ENCODE measurements around the gene ARHGAP33.
"Not testable (repeated sequence)": the region's sequence is repeated elsewhere in the genome, so short reads cannot be mapped to it uniquely, and the experiment has no call there.

DNA sequence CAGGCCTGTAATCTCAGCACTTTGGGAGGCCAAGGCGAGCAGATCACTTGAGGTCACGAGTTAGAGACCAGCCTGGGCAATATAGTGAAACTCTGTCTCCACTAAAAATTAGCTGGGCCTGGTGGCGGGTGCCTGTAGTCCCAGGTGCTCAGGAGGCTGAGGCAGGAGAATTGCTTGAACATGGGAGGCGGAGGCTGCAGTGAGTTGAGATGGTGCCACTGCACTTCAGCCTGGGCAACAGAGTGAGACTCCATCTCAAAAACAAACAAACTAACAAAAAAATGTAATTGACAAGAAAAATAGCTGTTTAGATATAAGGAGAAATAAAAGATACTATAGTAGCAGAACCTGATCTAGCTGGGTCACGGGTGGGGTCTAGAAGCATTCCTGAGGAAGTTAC is 3.0 kb upstream of the ARHGAP33 start:
- TF ChIP-seq, protein P1, sequence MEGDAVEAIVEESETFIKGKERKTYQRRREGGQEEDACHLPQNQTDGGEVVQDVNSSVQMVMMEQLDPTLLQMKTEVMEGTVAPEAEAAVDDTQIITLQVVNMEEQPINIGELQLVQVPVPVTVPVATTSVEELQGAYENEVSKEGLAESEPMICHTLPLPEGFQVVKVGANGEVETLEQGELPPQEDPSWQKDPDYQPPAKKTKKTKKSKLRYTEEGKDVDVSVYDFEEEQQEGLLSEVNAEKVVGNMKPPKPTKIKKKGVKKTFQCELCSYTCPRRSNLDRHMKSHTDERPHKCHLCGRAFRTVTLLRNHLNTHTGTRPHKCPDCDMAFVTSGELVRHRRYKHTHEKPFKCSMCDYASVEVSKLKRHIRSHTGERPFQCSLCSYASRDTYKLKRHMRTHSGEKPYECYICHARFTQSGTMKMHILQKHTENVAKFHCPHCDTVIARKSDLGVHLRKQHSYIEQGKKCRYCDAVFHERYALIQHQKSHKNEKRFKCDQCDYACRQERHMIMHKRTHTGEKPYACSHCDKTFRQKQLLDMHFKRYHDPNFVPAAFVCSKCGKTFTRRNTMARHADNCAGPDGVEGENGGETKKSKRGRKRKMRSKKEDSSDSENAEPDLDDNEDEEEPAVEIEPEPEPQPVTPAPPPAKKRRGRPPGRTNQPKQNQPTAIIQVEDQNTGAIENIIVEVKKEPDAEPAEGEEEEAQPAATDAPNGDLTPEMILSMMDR (IDR thresholded peaks at IDR 0.05) = not testable (repeated sequence)
- not testable (repeated sequence) for TF ChIP-seq GABPA (IDR thresholded peaks at IDR 0.05; ENCODE audit: low read depth); YY1 (IDR thresholded peaks at IDR 0.05; ENCODE audit: low read depth); SMC3 (IDR thresholded peaks at IDR 0.05; ENCODE audit: low read depth, low read length); RAD21 (IDR thresholded peaks at IDR 0.05; ENCODE audit: low read length); FOXM1 (IDR thresholded peaks at IDR 0.05; ENCODE audit: low read depth); RFX5 (IDR thresholded peaks at IDR 0.05; ENCODE audit: low read length); SIN3A (IDR thresholded peaks at IDR 0.05; ENCODE audit: borderline replicate concordance, low read depth, low read length)
- TF ChIP-seq, protein P2, sequence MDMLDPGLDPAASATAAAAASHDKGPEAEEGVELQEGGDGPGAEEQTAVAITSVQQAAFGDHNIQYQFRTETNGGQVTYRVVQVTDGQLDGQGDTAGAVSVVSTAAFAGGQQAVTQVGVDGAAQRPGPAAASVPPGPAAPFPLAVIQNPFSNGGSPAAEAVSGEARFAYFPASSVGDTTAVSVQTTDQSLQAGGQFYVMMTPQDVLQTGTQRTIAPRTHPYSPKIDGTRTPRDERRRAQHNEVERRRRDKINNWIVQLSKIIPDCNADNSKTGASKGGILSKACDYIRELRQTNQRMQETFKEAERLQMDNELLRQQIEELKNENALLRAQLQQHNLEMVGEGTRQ (IDR thresholded peaks at IDR 0.05; ENCODE audit: borderline replicate concordance, low read depth, low read length) = not testable (repeated sequence)
- 0 out of 2 replicates have a peak, but pooled peaks have one; percentile 3 for TF ChIP-seq POLR2AphosphoS5 (IDR thresholded peaks at IDR 0.05; ENCODE audit: low read depth, low read length)
